ENCODE data around the gene OR1J1. TPM values are rescaled to one million over a fixed set of nuclear protein-coding genes. Genes with fewer than 3 reads are reported as not detected.

OR1J1 gene
- polyA plus RNA-seq (2014; cell fraction: cytosol; rRNA removed): not detected in 2 replicates
- not detected in 2 replicates for polyA plus RNA-seq (2014; cell fraction: nucleus; rRNA removed)

GRCh38 chr9:122477826-122478225 is at the start of gene OR1J1:
Gene OR1J1 (minus strand): TSS chr9:122477926. CDS start chr9:122477926, 0 bp downstream.
- no peak for DNase-seq (ENCODE audit: low spot score)

GRCh38 chr9:122527193-122527592 is 49.5 kb upstream of the OR1J1 start, which contains the start of gene OR1N1:
Gene OR1N1 (minus strand): TSS chr9:122527293. CDS start chr9:122527293, 0 bp downstream.
- DNase-seq (ENCODE audit: low spot score): no peak

- DNase-seq (ENCODE audit: low spot score): no peak
These were observed 48.9 kb upstream of the OR1J1 start for GRCh38 chr9:122526602-122527001.

- no peak for DNase-seq (ENCODE audit: low spot score)
These were observed 41.6 kb upstream of the OR1J1 start for GRCh38 chr9:122519376-122519775.

- DNase-seq (ENCODE audit: low spot score): no peak
These were observed 41.1 kb upstream of the OR1J1 start, which contains the start of gene OR1J4 for GRCh38 chr9:122518841-122519240. Gene OR1J4 (plus strand): TSS chr9:122519141. CDS start chr9:122519141, 0 bp downstream.

- no peak for DNase-seq (ENCODE audit: low spot score)
These were observed 40.5 kb upstream of the OR1J1 start for GRCh38 chr9:122518226-122518625.

GRCh38 chr9:122510502-122510901 is 32.8 kb upstream of the OR1J1 start, which contains the start of gene OR1J2:
Gene OR1J2 (plus strand): TSS chr9:122510802. CDS start chr9:122510802, 0 bp downstream.
- no peak for DNase-seq (ENCODE audit: low spot score)

- no peak for DNase-seq (ENCODE audit: low spot score)
These were observed 29.2 kb upstream of the OR1J1 start for GRCh38 chr9:122506964-122507363.

- peak; percentile 20 for DNase-seq (ENCODE audit: low spot score)
These were observed 21.2 kb upstream of the OR1J1 start for GRCh38 chr9:122498883-122499288.

GRCh38 chr9:122479062-122479461 is 1.3 kb upstream of the OR1J1 start:
- no peak for DNase-seq (ENCODE audit: low spot score)

- no peak for DNase-seq (ENCODE audit: low spot score)
These were observed 380 bp downstream of the OR1J1 start for GRCh38 chr9:122477346-122477745.

GRCh38 chr9:122475717-122476116 is 2.0 kb downstream of the OR1J1 start:
- no peak for DNase-seq (ENCODE audit: low spot score)

- no peak for DNase-seq (ENCODE audit: low spot score)
These were observed 3.2 kb downstream of the OR1J1 start for GRCh38 chr9:122474561-122474960.

- no peak for DNase-seq (ENCODE audit: low spot score)
These were observed 9.0 kb downstream of the OR1J1 start for GRCh38 chr9:122468735-122469134.

- DNase-seq (ENCODE audit: low spot score): no peak
These were observed 11.3 kb downstream of the OR1J1 start for GRCh38 chr9:122466456-122466855.

GRCh38 chr9:122464633-122465567 is 12.8 kb downstream of the OR1J1 start:
- DNase-seq (ENCODE audit: low spot score): peak; percentile 69

GRCh38 chr9:122463828-122464632 is 13.7 kb downstream of the OR1J1 start:
- peak; percentile 70 for DNase-seq (ENCODE audit: low spot score)

- no peak for DNase-seq (ENCODE audit: low spot score)
These were observed 19.9 kb downstream of the OR1J1 start for GRCh38 chr9:122457787-122458186.

GRCh38 chr9:122456123-122456522 is 21.6 kb downstream of the OR1J1 start:
- no peak for DNase-seq (ENCODE audit: low spot score)

- DNase-seq (ENCODE audit: low spot score): no peak
These were observed 24.0 kb downstream of the OR1J1 start for GRCh38 chr9:122453677-122454135.

GRCh38 chr9:122446819-122447484 is 30.8 kb downstream of the OR1J1 start:
- DNase-seq (ENCODE audit: low spot score): no peak

All from SK-N-DZ (cell line).